ENCODE results near the gene HSD11B1L. TPM values are rescaled to one million over a fixed set of nuclear protein-coding genes. Genes with fewer than 3 reads are reported as not detected.
A peak's percentile ranks its signal among the peaks of the same experiment; 100 is the strongest.

HSD11B1L gene
- total RNA-seq, 1 donor from 2014 or later, result 116 TPM

DNA sequence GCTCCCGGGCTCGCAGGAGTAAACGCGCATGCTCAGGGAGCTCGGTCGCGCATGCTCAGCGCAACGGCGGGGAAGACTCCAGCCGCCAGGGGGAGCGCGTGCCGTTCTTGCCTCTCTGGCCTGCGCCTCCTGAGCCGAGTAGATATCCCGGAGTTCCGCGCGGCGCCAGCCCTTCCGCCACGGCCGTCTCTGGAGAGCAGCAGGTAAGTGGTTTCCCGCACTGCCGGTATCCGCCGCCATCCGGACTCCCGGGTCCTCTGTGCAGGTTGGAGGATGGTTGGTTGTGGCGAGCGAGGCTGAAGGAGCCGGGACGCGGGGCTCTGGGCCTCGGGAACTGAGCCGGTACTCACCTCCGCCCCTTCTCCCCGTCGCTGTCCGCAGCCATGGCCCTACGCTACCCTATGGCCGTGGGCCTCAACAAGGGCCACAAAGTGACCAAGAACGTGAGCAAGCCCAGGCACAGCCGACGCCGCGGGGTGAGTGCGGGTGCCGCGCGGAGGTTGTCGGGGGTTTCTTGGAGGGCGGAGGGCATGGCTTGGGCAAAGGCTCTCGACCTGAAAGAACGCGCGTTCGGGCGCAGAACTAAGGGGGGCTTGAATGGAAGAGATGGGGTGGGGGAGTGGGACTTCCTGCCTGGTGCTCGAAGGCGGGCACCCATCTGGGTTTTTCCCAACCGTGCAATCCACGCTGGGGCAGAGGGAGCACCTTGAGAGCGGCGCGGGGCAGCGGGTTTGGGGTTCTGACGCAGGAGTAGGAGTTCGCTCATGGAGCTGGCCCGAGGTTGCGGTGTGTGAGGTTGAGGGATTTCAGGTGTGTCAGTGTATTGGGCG is 9.5 kb downstream of the HSD11B1L start, which contains the start of gene RPL36:
TSS of gene RPL36 (plus strand) at position 171 of the 830 bp plus-strand sequence. CDS start at position 384, 213 bp downstream.
- Histone ChIP-seq H3K27me3 (no peaks in the 10 kb centered on the region), H3K4me1 (peaks cover 5 to 13% of the 10 kb centered on the region in 2 donors), H3K27ac (peak within 1 kb of the TSS; percentile 85 to 88), H3K4me3 (peak within 1 kb of the TSS; percentile 65 to 70), H3K9me3 (no peaks in the 10 kb centered on the region), H3K36me3 (peaks cover 36 to 39% of the 10 kb centered on the region in 2 donors)
- intact Hi-C loops (cut with DNase I), result loop anchor here (1.0 to 2.0 kb wide), 3 partner anchors 10 to 68 kb away; partner anchors contain the start of genes CATSPERD, LONP1, MICOS13 and SAFB
- peak; percentile 84 to 99 for DNase-seq (ENCODE audit: low spot score in 2 of 2)
- TF ChIP-seq, protein P1, sequence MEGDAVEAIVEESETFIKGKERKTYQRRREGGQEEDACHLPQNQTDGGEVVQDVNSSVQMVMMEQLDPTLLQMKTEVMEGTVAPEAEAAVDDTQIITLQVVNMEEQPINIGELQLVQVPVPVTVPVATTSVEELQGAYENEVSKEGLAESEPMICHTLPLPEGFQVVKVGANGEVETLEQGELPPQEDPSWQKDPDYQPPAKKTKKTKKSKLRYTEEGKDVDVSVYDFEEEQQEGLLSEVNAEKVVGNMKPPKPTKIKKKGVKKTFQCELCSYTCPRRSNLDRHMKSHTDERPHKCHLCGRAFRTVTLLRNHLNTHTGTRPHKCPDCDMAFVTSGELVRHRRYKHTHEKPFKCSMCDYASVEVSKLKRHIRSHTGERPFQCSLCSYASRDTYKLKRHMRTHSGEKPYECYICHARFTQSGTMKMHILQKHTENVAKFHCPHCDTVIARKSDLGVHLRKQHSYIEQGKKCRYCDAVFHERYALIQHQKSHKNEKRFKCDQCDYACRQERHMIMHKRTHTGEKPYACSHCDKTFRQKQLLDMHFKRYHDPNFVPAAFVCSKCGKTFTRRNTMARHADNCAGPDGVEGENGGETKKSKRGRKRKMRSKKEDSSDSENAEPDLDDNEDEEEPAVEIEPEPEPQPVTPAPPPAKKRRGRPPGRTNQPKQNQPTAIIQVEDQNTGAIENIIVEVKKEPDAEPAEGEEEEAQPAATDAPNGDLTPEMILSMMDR (IDR thresholded peaks at IDR 0.05), result peak; percentile 94 to 98 (median 95)

DNA sequence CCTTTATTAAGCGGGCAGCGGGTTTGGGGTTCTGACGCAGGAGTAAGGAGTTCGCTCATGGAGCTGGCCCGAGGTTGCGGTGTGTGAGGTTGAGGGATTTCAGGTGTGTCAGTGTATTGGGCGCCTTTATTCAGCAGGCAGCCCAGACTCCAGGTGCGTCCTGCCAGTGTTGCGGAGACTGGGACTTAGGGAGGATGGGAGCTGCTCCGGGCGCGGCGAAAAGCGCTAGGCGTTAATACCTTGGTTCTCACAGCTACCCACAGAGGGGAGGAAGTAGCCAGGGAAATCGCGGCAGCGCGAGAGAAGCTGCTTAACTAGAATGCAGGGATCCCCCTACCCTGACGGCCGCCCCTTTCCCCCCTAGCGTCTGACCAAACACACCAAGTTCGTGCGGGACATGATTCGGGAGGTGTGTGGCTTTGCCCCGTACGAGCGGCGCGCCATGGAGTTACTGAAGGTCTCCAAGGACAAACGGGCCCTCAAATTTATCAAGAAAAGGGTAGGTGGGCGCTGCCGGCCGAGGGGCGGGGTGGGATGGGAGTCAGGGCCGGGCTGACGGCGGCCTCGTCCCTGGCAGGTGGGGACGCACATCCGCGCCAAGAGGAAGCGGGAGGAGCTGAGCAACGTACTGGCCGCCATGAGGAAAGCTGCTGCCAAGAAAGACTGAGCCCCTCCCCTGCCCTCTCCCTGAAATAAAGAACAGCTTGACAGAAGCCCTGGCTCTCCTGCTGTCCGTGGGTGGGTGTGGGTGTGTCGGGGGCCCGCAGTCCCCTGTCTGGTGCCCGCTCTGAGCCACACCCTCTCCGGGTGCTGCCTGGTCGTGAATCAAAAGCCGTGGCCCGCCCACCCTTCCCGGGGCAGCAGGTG is 10.4 kb downstream of the HSD11B1L start:
- intact Hi-C loops (cut with DNase I), result loop anchor here (1.0 to 2.0 kb wide), 3 partner anchors 11 to 68 kb away; partner anchors contain the start of genes CATSPERD, LONP1, MICOS13 and SAFB
- no peak for DNase-seq (ENCODE audit: low spot score in 2 of 2)

DNA sequence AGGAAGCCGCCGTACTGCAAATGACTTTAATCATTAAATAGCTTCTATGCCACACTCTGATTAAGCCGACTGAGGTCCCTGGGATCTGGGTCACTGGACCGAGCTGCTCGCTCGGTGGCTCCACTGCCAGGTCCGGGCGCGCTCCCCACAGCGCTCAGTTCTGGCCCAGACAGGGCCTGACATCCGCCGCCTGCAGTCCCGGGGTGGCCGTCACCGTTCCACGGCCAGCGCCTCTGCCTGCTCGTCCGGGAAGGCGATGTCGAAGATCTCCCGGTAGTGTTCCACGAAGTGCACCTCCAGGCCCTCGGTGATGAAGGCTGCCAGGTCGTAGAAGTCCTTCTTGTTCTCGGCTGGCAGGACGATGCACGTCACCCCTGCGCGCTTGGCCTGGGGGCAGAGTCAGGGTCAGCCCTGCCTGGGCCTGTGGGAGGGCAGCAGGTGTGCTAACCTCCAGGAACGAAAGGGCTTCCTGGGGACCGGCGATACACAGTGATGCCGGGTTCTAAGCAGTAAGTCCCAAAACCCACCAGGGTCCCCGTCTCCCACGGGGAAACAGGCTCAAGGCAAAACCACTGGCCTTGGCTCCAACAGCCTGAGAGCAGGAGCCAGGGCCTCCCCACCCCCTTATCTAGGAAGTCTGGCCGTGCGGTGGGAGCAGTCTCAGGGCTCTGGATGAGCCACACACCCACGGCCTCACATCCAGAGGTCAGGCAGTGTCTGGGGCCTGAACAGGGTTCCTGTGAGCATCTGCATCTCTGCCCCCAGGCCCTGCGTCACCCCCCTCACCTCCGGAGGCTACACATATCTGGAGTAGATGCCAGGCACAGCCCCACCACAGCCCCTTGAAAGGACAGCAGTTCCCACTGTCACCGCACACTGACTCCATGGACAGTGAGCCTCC is 11.2 kb downstream of the HSD11B1L start:
- intact Hi-C loops (cut with DNase I), result loop anchor here (2.0 kb wide), 1 partner anchor 69 kb away; the partner anchor contains the start of genes SAFB and SAFB2
- TF ChIP-seq, protein P1 (IDR thresholded peaks at IDR 0.05), result no peak
- Histone ChIP-seq H3K4me1 (peaks cover 5 to 11% of the 10 kb centered on the region in 2 donors), H3K9me3 (no peaks in the 10 kb centered on the region), H3K36me3 (peaks cover 54 to 56% of the 10 kb centered on the region in 2 donors), H3K27ac (peak overlapping the region; percentile 85 to 88), H3K27me3 (no peaks in the 10 kb centered on the region), H3K4me3 (peak overlapping the region; percentile 65 to 70)
- DNase-seq (ENCODE audit: low spot score in 2 of 2), result no peak

More for the DNA sequence above, 10.4 kb downstream of the HSD11B1L start:
- Histone ChIP-seq H3K4me3 (peak overlapping the region; percentile 65 to 70), H3K27ac (peak overlapping the region; percentile 85 to 88), H3K27me3 (no peaks in the 10 kb centered on the region), H3K36me3 (peaks cover 45 to 48% of the 10 kb centered on the region in 2 donors), H3K9me3 (no peaks in the 10 kb centered on the region), H3K4me1 (peaks cover 5 to 13% of the 10 kb centered on the region in 2 donors)
- TF ChIP-seq, protein P1 (IDR thresholded peaks at IDR 0.05), result no peak

DNA sequence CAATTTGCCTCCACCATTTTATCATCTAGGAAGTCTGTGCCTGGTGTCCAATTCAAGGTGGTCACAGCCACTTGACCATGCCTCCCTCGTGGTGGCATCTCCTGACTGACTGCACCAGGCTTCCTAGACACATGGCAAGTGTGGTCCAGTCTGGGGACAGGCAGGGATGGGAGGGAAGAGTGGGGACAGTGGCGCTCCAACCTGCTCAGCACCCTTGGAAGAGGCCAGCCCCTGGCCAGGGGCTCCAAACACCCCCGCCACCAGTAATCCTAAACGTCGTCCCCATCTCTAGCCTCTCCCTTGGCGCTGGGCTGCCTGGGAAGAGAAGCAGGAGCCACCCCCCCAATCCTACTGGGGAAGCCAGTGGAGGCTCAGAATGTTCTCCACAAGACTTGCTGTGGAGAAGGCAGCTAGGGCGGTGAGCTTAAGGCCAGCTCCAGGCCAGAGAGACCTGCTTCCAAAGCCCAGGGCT is 11.9 kb downstream of the HSD11B1L start:
- intact Hi-C loops (cut with DNase I), result no loop called here

More for the DNA sequence above, 11.9 kb downstream of the HSD11B1L start:
- no peak for DNase-seq (ENCODE audit: low spot score in 2 of 2)
- no peaks in the 10 kb centered on the region for H3K9me3 ChIP-seq
- no peak overlapping the region for H3K27ac ChIP-seq
- H3K27me3 ChIP-seq, result no peaks in the 10 kb centered on the region
- TF ChIP-seq, protein P1 (IDR thresholded peaks at IDR 0.05), result no peak
- no peak overlapping the region for H3K4me3 ChIP-seq
- H3K36me3 ChIP-seq, result peaks cover 55 to 58% of the 10 kb centered on the region in 2 donors
- H3K4me1 ChIP-seq, result peaks cover 5 to 11% of the 10 kb centered on the region in 2 donors
